Lower leg skin (tissue), 3 donors: ENCODE results near the gene NDUFB1.

Source experiments
- POLR2A ChIP-seq, 2 donors: fragments of 450-650 bp; IDR thresholded peaks; one replicate each; pipeline ENCODE4 v1.6.1; 2016 to 2017; ENCODE audit warnings: antibody characterized with exemption in 2 of 2, mild to moderate bottlenecking in 1 of 2, moderate library complexity in 1 of 2
- TF ChIP-seq, protein P1 (sequence below), 3 donors: fragments of 450-650 bp; IDR thresholded peaks; one replicate each; pipeline ENCODE4 v1.5.1; 2016; ENCODE audit warnings: antibody characterized with exemption in 3 of 3, mild to moderate bottlenecking in 3 of 3, moderate library complexity in 2 of 3

- TF ChIP-seq, protein P1, sequence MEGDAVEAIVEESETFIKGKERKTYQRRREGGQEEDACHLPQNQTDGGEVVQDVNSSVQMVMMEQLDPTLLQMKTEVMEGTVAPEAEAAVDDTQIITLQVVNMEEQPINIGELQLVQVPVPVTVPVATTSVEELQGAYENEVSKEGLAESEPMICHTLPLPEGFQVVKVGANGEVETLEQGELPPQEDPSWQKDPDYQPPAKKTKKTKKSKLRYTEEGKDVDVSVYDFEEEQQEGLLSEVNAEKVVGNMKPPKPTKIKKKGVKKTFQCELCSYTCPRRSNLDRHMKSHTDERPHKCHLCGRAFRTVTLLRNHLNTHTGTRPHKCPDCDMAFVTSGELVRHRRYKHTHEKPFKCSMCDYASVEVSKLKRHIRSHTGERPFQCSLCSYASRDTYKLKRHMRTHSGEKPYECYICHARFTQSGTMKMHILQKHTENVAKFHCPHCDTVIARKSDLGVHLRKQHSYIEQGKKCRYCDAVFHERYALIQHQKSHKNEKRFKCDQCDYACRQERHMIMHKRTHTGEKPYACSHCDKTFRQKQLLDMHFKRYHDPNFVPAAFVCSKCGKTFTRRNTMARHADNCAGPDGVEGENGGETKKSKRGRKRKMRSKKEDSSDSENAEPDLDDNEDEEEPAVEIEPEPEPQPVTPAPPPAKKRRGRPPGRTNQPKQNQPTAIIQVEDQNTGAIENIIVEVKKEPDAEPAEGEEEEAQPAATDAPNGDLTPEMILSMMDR (IDR thresholded peaks at IDR 0.05): no peak
- no peak for TF ChIP-seq POLR2A (IDR thresholded peaks at IDR 0.05)
These were observed 43.5 kb upstream of the NDUFB1 start for GRCh38 chr14:92164958-92165357.
